GM10266 (cell line): Measurements from ENCODE around the gene LPAR1.

Experiments
- DNase-seq: peaks from one replicate; pipeline ENCODE4 v3.0.0; 2012; ENCODE audit errors: extremely low spot score
- TF ChIP-seq, protein P1 (sequence below): IDR thresholded peaks from 2 replicates; pipeline ENCODE4 v1.5.1; 2012; ENCODE audit warnings: mild to moderate bottlenecking, low read depth; ENCODE audit not compliant: control insufficient read depth, insufficient read depth; ENCODE audit errors: missing control alignments

LPAR1 gene

DNA sequence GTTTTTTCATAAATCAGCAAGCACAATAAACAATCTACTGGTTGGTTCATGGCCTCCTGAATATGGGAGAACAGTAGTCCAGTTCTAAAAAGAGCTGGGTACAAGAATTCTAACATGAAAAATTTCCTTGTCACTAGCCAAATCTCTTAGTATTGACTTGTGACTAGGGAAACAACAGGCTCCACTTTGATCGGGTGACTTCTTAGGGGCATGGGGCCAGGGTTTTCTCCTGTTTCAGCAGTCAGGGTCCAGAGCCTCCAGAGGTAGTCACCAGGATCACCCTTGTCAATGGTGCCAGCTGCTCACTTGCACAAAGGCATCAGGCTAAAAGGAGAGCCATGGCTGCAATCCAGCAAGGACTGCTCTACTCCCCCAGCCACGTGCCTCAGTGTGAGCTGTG lies 38.1 kb downstream of the LPAR1 start:
- TF ChIP-seq, protein P1, sequence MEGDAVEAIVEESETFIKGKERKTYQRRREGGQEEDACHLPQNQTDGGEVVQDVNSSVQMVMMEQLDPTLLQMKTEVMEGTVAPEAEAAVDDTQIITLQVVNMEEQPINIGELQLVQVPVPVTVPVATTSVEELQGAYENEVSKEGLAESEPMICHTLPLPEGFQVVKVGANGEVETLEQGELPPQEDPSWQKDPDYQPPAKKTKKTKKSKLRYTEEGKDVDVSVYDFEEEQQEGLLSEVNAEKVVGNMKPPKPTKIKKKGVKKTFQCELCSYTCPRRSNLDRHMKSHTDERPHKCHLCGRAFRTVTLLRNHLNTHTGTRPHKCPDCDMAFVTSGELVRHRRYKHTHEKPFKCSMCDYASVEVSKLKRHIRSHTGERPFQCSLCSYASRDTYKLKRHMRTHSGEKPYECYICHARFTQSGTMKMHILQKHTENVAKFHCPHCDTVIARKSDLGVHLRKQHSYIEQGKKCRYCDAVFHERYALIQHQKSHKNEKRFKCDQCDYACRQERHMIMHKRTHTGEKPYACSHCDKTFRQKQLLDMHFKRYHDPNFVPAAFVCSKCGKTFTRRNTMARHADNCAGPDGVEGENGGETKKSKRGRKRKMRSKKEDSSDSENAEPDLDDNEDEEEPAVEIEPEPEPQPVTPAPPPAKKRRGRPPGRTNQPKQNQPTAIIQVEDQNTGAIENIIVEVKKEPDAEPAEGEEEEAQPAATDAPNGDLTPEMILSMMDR: no peak
- no peak for DNase-seq

DNA sequence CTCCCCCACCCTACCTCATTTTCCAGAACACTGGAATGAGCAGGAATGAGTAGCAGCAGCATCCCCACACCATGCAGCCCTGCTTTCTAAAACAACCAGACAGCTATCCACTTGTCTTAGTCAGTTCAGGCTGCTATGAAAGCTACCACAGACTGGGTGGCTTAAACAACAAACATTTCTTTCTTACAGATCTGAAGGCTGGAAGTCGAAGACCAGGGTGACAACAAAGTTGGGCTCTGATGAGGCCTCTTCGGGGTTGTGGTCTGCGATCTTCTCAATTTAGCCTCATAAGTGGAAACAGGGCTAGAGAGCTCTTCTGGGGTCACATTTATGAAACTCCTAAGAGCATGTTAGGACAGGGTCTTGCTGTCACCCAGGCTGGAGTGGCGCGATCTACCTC lies 38.9 kb downstream of the LPAR1 start:
- TF ChIP-seq, protein P1: no peak
- no peak for DNase-seq

DNA sequence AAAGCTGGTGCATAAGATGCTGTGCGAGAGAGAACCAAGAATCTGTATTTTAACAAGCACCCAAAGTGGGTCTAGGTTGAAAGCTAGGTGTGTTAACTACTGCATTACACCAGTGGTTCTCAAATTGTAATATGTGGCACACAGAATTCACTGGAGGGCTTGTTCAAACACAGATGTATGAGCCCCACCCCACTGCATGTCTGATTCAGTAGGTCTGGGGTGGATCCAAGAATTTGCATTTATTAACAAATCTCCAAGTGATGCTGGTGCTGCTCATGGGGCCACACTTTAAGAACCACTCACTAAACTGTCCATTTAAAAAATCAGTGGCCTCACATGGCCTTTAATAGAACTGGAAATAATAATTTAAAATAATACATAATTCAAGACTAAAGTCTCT lies 40.4 kb downstream of the LPAR1 start:
- TF ChIP-seq, protein P1: no peak
- DNase-seq: no peak

DNA sequence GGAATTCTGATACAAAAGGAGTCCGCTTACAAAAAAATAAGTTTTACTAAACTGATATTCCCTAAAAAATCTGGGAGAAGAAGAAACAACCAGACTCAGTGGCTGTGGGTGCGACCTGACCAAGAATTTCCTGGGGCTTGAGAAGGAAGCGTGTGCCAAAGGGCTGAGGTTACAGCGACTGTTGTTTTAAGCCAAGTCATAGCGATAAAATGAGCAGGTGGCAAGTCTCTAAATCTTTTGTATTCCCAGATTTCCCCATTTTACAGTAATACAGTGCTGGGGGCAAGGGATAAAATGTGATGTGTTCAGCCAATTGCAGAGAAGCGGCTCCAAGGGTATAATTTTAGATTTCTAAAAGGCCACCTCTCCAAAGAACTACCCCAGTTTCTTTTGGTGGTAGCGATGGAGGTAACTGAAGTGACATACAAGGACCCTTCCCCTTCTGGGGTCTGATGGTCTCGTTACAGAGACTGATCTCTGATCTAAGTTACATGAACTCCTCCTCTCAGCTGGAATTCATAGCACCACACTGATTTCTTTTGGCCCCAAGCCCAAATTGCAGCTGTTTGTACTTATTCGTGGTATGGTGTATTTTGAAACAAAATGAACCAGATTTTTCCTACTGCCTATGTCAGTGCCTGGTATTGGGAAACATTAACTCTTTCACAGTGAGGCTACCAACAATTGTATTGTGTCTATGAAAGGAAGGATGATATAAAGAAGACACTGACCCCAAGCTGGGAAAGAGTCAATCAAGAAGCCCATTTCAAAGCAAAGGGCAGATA lies 41.6 kb downstream of the LPAR1 start:
- TF ChIP-seq, protein P1: no peak
- DNase-seq: no peak

DNA sequence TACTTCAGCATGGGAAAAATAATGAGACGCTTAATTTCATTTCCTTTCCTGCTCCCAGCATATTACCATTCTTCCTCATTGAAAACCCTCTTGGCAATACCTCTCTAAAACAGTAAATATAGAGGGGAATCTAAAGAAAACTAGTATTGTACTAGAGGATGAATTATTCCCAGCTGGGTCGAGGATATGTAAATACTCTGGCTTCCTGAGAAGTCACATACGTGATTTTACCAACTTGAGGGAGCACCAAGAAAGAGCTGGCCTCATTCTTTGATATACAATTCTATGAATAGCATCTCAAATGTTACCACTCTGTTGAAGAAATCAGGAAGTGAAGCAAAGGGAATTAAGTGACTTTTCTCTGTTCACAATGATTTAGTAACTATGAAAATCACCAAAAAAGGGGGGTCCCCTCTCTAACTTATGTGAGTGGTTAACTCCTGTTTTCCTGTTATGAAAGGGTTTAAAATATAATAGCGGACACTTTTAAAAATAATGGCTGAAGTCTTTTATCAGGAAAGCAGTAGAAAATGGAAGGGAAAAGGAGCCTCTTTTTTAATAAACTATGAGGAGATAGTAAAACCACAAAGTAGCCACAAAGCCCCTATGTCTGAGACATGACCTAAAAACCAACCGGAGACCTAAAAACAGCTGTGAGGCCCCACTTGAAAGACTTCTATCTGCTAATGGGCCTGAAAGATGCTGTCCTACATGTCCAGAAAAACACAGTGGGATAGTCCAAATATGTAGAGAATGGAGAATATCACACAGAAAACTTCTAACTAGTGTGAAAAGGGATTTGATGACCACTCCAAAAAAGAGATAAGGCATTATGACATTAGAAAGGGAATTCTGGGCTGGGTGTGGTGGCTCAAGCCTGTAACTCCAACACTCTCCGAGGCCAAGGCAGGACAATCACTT lies 42.6 kb downstream of the LPAR1 start:
- TF ChIP-seq, protein P1: no peak
- DNase-seq: peak; percentile 11

DNA sequence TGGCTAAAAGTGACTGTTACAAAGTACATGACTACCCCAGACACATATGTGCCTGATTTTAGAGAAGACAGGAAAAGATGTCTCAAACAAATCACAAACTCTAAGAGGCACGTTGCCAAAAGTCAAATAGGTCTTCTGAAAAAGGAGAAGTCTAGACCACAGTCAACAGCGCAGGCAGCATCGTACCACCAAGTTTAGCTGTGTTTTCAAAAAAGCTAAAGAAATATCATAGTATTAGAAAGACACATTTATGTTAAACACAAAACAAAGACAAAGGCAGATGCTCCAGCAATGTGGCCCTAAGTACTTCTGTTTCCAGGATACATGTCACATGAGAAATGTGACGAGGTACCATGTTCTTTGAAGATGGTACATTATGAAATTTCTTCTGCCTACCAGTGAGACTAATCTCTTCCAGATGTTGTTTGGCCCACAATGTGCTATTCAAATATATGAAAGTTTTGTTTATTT lies 43.5 kb downstream of the LPAR1 start:
- DNase-seq: no peak
- TF ChIP-seq, protein P1: no peak
